GM10266 (cell line): Measurements from ENCODE around the gene DSCAM.

Experiments
- DNase-seq: peaks from one replicate; pipeline ENCODE4 v3.0.0; 2012; ENCODE audit errors: extremely low spot score
- TF ChIP-seq, protein P1 (sequence below): IDR thresholded peaks from 2 replicates; pipeline ENCODE4 v1.5.1; 2012; ENCODE audit warnings: mild to moderate bottlenecking, low read depth; ENCODE audit not compliant: control insufficient read depth, insufficient read depth; ENCODE audit errors: missing control alignments

Gene DSCAM

GRCh38 chr21:40616377-40616704 lies 230.6 kb downstream of the DSCAM start:
- TF ChIP-seq, protein P1, sequence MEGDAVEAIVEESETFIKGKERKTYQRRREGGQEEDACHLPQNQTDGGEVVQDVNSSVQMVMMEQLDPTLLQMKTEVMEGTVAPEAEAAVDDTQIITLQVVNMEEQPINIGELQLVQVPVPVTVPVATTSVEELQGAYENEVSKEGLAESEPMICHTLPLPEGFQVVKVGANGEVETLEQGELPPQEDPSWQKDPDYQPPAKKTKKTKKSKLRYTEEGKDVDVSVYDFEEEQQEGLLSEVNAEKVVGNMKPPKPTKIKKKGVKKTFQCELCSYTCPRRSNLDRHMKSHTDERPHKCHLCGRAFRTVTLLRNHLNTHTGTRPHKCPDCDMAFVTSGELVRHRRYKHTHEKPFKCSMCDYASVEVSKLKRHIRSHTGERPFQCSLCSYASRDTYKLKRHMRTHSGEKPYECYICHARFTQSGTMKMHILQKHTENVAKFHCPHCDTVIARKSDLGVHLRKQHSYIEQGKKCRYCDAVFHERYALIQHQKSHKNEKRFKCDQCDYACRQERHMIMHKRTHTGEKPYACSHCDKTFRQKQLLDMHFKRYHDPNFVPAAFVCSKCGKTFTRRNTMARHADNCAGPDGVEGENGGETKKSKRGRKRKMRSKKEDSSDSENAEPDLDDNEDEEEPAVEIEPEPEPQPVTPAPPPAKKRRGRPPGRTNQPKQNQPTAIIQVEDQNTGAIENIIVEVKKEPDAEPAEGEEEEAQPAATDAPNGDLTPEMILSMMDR = no peak
- DNase-seq = no peak

- no peak for DNase-seq
- TF ChIP-seq, protein P1 = no peak
Measured at GRCh38 chr21:40615505-40616376, 231.2 kb downstream of the DSCAM start.

DNA sequence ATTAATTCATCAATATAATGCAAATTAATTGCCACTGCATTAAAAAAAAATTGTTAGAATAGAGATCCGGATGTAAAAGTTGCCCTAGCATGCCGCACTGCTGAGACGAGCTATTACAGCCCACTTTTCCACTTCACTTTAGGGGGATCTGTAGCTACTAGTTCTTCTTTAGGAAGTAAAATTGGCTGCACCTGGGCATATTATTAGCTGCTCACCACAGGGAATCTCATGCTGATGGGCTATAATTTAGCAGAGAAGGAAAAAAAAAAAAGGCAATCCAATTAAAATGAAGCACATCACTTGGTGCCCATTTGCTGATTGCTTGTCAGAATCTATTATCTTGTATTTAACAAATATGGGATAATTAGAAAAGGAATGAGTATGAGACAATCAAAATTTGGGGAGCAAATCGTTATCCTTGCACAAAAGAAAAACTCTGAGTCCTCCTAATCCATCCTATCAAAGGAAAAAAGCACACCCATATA lies 233.4 kb downstream of the DSCAM start:
- DNase-seq = no peak
- TF ChIP-seq, protein P1 = no peak

- DNase-seq = no peak
- TF ChIP-seq, protein P1 = no peak
Measured at GRCh38 chr21:40610345-40610744, 236.6 kb downstream of the DSCAM start.

DNA sequence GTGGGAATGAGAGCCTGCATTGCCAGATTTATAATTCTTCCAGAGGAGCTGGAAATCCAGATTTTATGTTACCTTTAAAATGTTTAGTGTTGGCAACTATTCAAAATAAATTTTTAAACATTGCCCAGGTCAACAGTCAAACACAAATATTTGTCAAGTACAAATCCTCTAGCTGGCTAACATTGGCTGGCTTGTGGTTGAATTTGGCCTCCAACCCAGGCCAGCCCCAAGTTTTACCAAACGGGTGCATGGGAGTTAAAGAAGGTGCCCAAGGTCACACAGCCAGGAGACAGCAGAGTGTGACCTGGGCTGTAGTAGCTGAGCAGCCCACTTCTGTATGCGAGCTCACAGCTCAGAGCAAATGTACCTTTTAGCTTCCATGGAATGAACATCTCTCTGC lies 240.6 kb downstream of the DSCAM start:
- no peak for DNase-seq
- TF ChIP-seq, protein P1 = no peak

- DNase-seq = no peak
- TF ChIP-seq, protein P1 = no peak
Measured at GRCh38 chr21:40605094-40605493, 241.9 kb downstream of the DSCAM start.

DNA sequence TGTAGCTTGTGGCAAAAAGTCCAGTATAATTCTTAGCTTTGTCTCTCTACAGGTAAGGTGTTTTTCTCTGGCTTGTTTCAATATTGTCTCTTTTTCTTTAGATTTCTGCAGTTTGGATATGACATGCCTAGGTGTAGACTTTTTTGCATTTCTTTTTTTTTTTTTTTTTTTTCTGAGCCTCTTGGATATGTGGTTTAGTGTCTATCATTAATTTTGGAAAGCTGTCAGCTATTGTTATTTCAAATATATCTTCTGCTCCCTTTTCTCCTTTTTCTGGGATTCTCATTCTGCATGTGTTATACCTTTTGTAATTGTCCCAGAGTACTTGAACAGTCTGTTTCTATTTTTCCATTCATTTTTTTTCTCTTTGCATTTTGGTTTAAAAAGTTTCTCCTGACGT lies 243.2 kb downstream of the DSCAM start:
- no peak for DNase-seq
- TF ChIP-seq, protein P1 = no peak
